GM19438 (cell line): ENCODE results near the gene RNLS.
A peak's percentile ranks its signal among the peaks of the same experiment; 100 is the strongest.

ENCODE experiments used
- ATAC-seq: cut with Tn5 transposase; IDR thresholded peaks from one replicate; pipeline ENCODE4 v1.9.1; 2021; ENCODE audit warnings: low read depth; ENCODE audit not compliant: unreplicated experiment

Gene RNLS

GRCh38 chr10:88553116-88553752, 29.9 kb downstream of the RNLS start:
- ATAC-seq = peak; percentile 82

- no peak for ATAC-seq
Measured at GRCh38 chr10:88551246-88551645, 31.9 kb downstream of the RNLS start.

- no peak for ATAC-seq
Measured at GRCh38 chr10:88546497-88546896, 36.6 kb downstream of the RNLS start.

GRCh38 chr10:88545359-88545758, 37.8 kb downstream of the RNLS start:
- no peak for ATAC-seq

GRCh38 chr10:88544140-88544870, 38.8 kb downstream of the RNLS start:
- no peak for ATAC-seq

GRCh38 chr10:88542522-88542921, 40.6 kb downstream of the RNLS start:
- no peak for ATAC-seq

- no peak for ATAC-seq
Measured at GRCh38 chr10:88541116-88541626, 41.9 kb downstream of the RNLS start.

GRCh38 chr10:88540351-88540750, 42.8 kb downstream of the RNLS start:
- ATAC-seq = no peak

- ATAC-seq = no peak
Measured at GRCh38 chr10:88538048-88538447, 45.1 kb downstream of the RNLS start.

GRCh38 chr10:88537322-88537721, 45.8 kb downstream of the RNLS start:
- no peak for ATAC-seq

GRCh38 chr10:88536437-88536836, 46.7 kb downstream of the RNLS start:
- no peak for ATAC-seq

GRCh38 chr10:88534072-88534665, 48.9 kb downstream of the RNLS start:
- ATAC-seq = no peak

GRCh38 chr10:88531392-88532052, 51.6 kb downstream of the RNLS start:
- no peak for ATAC-seq

GRCh38 chr10:88530629-88531391, 52.3 kb downstream of the RNLS start:
- no peak for ATAC-seq

GRCh38 chr10:88530093-88530492, 53.0 kb downstream of the RNLS start:
- no peak for ATAC-seq

- no peak for ATAC-seq
Measured at GRCh38 chr10:88528806-88529570, 54.1 kb downstream of the RNLS start.

- ATAC-seq = no peak
Measured at GRCh38 chr10:88528201-88528600, 54.9 kb downstream of the RNLS start.

- ATAC-seq = no peak
Measured at GRCh38 chr10:88527245-88527644, 55.9 kb downstream of the RNLS start.

GRCh38 chr10:88526501-88527105, 56.5 kb downstream of the RNLS start:
- ATAC-seq = no peak
